ENCODE data around the gene PANX3.

DNA sequence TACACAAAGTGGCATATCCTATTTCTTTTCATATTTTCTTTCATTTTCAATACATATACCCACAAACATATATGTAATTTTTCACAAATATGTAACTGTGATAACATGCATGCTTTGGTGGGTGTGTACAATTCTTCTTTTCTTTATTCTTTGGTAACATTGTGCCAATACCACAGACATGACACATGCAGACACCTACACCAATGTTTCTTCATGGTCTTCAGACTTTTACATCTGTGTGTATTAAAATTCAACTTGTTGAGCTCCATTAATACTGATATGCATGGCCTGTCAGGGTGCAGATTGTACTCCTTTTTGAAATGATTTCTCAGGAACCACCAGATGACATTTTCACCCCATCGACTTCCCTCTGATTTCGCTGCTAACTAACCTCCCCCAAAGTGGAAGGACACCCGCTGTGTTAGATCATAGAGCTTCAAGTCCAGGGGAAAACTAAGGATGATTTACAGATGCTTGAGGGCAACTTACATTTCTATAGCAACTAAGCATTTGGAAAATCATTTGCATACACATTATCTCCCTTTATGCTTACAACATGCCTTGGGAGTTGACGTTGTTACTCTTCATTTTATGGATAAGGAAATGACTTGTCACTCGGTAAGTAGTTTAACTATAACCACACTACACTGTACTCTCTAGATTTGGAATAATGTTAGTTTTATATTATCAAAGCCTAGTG is 10.5 kb upstream of the PANX3 start:
- no peak for TF ChIP-seq CEBPB (IDR thresholded peaks at IDR 0.05; ENCODE audit: low read depth, low read length)
- TF ChIP-seq, protein P1, sequence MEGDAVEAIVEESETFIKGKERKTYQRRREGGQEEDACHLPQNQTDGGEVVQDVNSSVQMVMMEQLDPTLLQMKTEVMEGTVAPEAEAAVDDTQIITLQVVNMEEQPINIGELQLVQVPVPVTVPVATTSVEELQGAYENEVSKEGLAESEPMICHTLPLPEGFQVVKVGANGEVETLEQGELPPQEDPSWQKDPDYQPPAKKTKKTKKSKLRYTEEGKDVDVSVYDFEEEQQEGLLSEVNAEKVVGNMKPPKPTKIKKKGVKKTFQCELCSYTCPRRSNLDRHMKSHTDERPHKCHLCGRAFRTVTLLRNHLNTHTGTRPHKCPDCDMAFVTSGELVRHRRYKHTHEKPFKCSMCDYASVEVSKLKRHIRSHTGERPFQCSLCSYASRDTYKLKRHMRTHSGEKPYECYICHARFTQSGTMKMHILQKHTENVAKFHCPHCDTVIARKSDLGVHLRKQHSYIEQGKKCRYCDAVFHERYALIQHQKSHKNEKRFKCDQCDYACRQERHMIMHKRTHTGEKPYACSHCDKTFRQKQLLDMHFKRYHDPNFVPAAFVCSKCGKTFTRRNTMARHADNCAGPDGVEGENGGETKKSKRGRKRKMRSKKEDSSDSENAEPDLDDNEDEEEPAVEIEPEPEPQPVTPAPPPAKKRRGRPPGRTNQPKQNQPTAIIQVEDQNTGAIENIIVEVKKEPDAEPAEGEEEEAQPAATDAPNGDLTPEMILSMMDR (conservative IDR thresholded peaks at IDR 0.05; ENCODE audit: low read depth, low read length) = no peak
- no peak for TF ChIP-seq POLR2A (IDR thresholded peaks at IDR 0.05; ENCODE audit: low read depth, low read length)
- TF ChIP-seq MXI1 (IDR thresholded peaks at IDR 0.05; ENCODE audit: borderline replicate concordance, low read depth, low read length) = no peak
- TF ChIP-seq CHD1 (IDR thresholded peaks at IDR 0.05; ENCODE audit: low read depth, low read length) = no peak
- TF ChIP-seq, protein P2, sequence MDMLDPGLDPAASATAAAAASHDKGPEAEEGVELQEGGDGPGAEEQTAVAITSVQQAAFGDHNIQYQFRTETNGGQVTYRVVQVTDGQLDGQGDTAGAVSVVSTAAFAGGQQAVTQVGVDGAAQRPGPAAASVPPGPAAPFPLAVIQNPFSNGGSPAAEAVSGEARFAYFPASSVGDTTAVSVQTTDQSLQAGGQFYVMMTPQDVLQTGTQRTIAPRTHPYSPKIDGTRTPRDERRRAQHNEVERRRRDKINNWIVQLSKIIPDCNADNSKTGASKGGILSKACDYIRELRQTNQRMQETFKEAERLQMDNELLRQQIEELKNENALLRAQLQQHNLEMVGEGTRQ (IDR thresholded peaks at IDR 0.05; ENCODE audit: low read depth, low read length) = no peak
- TF ChIP-seq NFE2L2 (IDR thresholded peaks at IDR 0.05; ENCODE audit: low read depth, low read length) = no peak
- TF ChIP-seq MAFK (IDR thresholded peaks at IDR 0.05; ENCODE audit: low read depth, low read length) = no peak
- TF ChIP-seq MAZ (IDR thresholded peaks at IDR 0.05; ENCODE audit: borderline replicate concordance, low read depth, low read length) = no peak
- no peak for TF ChIP-seq RAD21 (IDR thresholded peaks at IDR 0.05; ENCODE audit: low read length)
